HG03103 (cell line): ENCODE results near the gene KCNC3.
"Not testable (repeated sequence)": the region's sequence is repeated elsewhere in the genome, so short reads cannot be mapped to it uniquely, and the experiment has no call there.

Experiments
- ATAC-seq: cut with Tn5 transposase; IDR thresholded peaks from one replicate; pipeline ENCODE4 v1.9.1; 2021; ENCODE audit warnings: low read depth; ENCODE audit not compliant: unreplicated experiment

KCNC3 gene

DNA sequence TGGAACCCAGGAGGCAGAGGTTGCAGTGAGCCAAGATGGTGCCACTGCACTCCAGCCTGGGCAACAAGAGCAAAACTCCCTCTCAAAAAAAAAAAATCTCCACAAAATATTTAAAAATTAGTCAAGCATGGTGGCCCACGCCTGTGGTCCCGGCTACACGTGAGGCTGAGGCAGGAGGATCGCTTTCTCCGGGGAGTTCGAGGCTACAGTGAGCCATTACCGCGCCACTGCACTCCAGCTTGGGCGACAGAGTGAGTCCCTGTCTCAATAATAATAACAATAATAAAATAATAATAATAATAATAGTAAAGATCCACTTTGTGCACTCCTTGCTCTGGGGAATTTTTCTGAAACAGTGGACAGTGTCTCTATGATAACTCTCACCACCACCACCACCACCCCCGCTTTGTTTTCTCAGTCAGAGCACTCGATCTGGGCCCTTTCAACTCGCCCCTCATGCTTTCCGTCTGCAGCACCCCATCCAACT, 27.6 kb upstream of the KCNC3 start:
- no peak for ATAC-seq

DNA sequence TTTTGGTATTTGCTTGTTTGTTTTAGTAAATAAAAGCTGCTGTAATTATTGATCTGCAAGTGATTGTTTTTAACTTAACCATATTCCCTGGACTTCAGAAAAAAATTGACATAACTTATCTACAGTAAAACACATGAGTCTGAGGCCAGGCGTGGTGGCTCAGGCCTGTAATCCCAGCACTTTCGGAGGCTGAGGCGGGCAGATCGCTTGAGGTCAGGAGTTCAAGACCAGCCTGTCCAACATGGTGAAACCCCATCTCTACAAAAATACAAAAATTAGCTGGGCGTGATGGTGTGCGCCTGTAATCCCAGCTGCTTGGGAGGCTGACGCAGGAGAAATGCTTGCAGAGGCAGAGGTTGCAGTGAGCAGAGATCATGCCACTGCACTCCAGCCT, 24.3 kb upstream of the KCNC3 start:
- not testable (repeated sequence) for ATAC-seq

- no peak for ATAC-seq
These were observed 23.1 kb upstream of the KCNC3 start for GRCh38 chr19:50352242-50352641.

- ATAC-seq: no peak
These were observed 20.3 kb upstream of the KCNC3 start for GRCh38 chr19:50349277-50350057.

DNA sequence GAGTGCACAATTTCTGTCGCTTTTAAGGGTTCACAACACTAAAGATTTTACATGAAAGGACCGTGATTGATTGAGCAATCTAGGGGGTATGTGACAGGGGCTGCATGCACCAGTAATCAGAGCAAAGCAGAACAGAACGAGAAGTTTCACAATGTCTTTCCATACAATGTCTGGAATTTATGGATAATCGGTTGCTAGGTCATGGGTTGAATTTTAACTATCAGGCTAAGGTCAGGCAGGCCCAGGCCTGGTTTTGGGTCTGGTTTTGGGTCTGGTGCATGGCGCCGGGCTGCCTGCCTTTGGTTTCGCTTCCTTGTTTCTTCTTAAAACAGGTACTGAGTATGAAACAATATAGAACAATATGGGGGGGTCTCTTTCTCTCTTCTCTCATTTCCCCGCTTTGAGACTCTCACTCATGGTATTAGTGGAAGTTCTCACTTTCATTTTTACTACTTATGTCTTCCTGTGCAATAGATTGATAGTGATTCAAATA, 18.0 kb upstream of the KCNC3 start:
- ATAC-seq: not testable (repeated sequence)

GRCh38 chr19:50344661-50345318, 15.6 kb upstream of the KCNC3 start:
- no peak for ATAC-seq

DNA sequence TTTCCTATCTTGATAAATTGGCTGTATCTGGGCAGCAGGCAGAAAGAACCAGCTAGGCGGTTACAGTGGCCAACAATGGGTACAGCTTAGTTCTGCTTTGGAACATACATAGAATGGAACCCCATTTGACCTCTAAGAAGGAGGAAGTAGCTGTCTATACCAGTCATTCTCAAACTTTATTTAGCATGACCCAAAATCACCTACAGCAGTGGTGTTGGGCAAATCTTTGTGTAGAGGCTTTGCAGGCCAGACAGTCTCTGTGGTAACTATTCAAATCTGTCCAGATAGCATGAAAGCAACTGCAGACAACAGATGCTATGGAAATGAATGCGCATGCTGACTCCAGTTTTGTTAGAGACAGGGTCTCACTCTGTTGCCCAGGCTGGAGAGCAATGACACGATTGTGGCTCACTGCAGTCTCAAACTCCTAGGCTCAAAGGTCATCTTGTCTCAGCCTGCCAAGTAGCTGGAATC, 12.0 kb upstream of the KCNC3 start:
- ATAC-seq: peak; percentile 56

- ATAC-seq: no peak
These were observed 11.2 kb upstream of the KCNC3 start for GRCh38 chr19:50340331-50340730.

- not testable (repeated sequence) for ATAC-seq
These were observed 7.9 kb upstream of the KCNC3 start for GRCh38 chr19:50337031-50337430.

GRCh38 chr19:50334741-50335421, 5.7 kb upstream of the KCNC3 start:
- ATAC-seq: no peak

GRCh38 chr19:50333737-50334617, 4.8 kb upstream of the KCNC3 start:
- ATAC-seq: no peak

DNA sequence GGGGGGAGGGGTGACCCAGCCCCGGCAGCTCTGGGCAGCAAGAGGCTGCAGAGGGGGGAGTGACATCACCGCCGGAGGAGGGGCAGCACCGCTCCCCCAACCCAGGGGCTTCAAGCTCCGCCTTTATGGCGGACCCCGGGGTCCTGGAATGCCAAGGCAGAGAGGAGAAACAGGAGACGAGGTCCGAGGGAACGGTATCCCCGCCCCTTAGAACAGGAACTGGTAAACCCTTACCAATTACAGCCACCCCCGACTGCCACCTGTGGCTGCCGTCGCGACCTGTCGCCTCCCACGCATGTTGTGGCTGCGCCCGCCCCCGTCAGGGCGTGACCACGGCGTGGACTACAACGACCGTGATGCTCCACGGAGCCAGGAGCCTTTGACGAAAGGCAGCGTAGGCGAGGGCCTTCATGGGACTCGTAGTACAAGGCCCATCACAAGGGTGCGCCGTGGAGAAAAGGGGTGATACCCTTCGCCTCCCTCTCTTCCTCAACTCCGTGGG, 4.1 kb upstream of the KCNC3 start:
- no peak for ATAC-seq

DNA sequence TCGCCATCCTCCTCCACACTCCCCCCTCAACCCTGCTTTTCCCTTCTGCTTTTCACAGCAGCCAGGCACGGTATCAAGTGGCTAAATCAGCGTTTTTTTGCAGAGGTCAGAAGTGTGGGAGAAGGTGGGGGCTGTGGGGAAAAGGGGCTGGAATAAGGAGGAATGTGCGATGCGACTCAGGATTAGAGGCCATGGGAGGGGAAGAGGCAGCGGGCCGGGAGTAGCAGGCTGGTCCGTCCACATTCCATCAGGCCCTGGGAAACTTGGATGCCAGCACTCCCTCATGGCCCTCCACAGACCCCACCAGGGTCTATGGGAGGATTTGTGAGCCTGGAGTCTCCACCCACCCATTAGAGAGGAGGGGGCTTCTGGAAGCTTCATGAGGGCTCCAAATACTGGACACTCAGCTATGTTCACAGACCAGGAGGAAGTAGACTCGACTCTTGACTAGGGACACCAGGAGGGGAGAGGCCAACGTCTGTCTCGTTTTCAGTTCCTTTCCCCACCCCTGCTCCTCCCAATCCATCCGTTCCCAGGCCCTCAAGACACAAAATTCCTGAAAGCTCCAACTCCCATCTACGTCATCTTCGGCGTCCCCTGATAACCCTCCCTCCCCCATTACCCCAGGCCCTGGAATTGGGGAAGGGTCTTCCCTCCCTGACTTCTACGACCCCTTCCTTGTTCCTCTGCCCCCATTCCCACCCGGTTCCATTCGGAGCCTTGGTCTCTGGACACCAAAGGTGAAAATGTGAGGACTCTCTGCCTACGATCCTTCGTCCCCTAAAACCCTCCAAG, 3.3 kb upstream of the KCNC3 start:
- ATAC-seq: no peak

GRCh38 chr19:50331994-50332243, 2.7 kb upstream of the KCNC3 start:
- ATAC-seq: no peak

DNA sequence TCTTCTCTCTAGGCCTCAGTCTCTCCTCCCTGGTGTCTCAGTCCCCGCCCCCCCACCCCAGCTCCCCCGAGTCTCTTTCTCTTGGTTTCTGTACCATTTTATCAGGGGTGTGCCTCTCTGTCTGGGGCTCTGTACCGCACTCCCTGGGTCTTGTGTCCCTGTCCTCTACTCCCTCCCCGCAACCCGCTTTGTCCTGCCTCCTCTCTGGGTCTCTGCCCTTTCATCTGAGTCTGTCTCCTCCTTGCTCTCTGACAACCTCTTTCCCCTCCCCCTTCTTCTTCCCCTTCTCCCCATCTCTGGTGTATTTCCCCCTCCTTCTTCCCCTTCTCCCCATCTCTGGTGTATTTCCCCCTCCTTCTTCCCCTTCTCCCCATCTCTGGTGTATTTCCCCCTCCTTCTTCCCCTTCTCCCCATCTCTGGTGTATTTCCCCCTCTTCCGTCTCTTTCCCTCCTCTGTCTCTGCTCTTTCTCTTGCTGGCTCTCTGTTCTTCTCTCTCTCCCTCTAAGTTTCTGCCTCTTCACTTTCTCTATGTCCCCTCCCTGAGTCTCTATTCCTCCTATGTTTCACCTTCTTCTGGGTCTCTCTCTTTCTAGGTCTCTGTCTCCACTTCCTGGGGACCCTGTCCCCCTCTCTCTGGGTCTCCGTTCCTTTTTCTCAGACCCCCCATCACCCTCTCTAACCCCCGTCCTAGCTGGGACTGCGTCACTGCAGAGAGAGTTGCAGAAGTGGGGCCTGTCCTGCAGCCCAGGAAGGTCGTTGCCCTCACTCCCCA, 2.2 kb upstream of the KCNC3 start:
- ATAC-seq: no peak

- ATAC-seq: no peak
These were observed 1.3 kb upstream of the KCNC3 start for GRCh38 chr19:50330365-50331078.

DNA sequence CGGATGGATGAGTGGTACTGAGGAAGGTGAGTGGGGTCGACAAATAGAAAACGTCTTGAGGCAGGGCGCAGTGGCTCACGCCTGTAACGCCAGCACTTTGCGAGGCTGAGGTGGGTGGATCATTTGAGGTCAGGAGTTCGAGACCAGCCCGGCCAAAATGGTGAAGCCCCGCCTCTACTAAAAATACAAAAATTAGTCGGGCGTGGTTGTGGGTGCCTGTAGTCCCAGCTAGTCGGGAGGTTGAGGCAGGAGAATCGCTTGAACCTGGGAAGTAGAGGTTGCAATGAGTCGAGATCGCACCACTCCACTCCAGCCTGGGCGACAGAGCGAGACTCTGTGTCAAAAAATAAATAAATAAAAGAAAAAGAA, 733 bp upstream of the KCNC3 start:
- ATAC-seq: not testable (repeated sequence)

DNA sequence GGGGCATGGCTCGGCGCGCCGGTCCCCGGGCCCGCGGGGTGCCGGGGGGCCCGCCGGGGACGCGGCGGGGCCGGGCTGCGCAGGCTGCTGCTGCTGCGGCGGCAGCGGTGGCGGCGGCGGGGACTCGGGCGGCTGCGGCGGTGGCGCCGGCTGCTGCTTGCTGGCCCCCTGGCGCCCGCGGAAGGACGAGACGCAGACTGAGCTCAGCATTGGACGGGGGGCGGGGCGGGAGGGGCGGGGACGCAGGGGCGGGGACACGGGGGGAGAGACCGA, 368 bp downstream of the KCNC3 start:
- ATAC-seq: peak; percentile 26
